Esophagus muscularis mucosa (tissue), 3 donors: ENCODE results near the gene ATAD3B.

Experiments used
- CTCF ChIP-seq, 3 experiments: fragments of 200-600 bp in 2 of 3; fragments of 450-650 bp in 1 of 3; sonication (generic) in 2 of 3; IDR thresholded peaks; one replicate each; pipeline ENCODE4 v1.5.1; 2017 to 2019; ENCODE audit warnings: antibody characterized with exemption in 3 of 3, mild to moderate bottlenecking in 2 of 3, moderate library complexity in 1 of 3
- POLR2A ChIP-seq: fragments of 450-650 bp; IDR thresholded peaks from one replicate; pipeline ENCODE4 v1.6.1; 2017; ENCODE audit warnings: antibody characterized with exemption, moderate library complexity, mild to moderate bottlenecking, low read depth
- POLR2AphosphoS5 ChIP-seq, 2 donors: sonication (generic); formaldehyde crosslinking; IDR thresholded peaks; one replicate each; pipeline ENCODE4 v1.6.1; 2017; ENCODE audit warnings: antibody characterized with exemption in 2 of 2

- TF ChIP-seq CTCF (IDR thresholded peaks at IDR 0.05) (no peak), POLR2A (no peak), POLR2AphosphoS5 (IDR thresholded peaks at IDR 0.05) (no peak)
Measured at GRCh38 chr1:1451696-1452364, 19.7 kb upstream of the ATAD3B start.
